Inflammatory macrophage treated with lipopolysaccharide for 1 hour (primary cell): ENCODE measurements around the gene TRABD2B.

ENCODE experiments used
- DNase-seq, 2 donors: peaks; one replicate each; pipeline ENCODE4 v3.0.0-alpha.2; 2020 to 2022

TRABD2B gene

DNA sequence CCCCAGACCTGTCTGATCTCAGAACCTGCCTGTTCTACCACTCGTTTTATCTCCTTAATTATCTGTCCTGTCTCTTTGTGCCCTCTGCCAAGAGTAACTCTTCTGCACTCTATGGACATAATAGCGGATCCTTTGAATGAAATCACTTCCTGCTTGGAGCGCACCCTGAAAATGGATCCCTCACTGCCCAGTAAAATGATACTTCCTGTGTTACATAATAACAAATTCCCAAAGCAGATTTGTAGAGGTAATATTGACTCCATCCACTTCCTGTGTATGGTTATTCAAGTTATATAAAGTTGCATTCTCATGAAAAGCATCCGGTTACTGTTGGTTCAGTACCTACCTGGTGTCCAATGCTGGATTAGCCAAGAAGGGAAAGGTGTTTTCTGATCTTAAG, 246.0 kb downstream of the TRABD2B start:
- DNase-seq, result no peak

- no peak for DNase-seq
Observed at GRCh38 chr1:47745715-47746609, 251.2 kb downstream of the TRABD2B start.

DNA sequence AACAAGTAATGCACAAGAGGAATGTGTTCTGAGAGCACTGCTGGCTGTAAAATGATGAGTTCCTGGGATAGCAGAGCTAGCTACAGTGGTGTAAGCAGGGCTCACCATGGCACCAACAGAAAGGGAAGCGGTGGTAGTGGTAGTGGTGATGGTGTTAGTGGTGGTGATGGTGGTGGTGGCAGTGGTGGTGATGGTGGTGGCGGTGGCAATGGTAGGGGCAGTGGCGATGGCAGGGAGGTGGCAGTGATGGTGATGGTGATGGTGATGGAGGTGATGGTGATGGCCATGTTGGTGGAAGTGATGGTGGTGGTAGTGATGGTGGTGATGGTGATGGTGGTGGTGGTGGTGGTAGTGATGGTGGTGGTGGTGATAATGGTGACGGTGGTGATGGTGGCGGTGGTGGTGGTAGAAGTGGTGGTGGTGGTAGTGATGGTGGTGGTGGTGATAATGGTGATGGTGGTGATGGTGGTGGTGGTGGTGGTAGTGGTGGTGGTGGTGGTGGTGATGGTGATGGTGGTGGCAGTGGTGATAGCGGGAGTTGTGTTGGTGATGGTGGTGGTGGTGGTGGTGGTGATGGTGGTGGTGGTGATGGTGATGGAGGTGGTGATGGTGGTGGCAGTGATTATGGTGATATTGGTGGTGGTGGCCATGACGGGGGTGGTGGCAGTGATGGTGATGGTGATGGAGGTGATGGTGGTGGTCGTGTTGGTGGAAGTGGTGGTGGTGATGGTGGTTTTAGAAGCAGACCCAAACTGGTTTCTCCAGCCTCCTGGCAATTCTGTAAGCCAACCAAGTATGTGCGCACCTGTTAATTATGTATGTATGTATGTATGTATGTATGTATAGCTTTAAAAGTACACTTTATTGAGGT, 254.1 kb downstream of the TRABD2B start:
- DNase-seq, result no peak

GRCh38 chr1:47738560-47739182, 258.5 kb downstream of the TRABD2B start:
- DNase-seq, result peak in 1 of 2 donors; percentile 37

DNA sequence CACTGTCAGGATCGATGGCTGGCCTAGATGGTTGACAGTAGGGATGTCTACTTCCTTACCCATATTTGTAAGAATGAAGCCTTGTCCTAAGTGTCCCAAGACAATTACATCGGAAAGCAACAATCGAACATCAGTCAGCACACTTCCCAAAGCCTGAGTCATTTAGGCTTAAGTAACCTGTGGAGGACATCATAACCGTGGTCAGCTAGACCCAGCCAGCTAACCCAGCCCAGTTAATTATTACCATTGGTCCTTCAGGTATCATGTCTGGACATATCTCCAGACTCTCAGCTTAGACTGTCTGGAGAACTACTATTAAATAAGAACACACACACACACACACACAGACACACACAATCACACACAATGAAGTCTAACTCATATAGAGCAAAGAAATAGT, 264.7 kb downstream of the TRABD2B start:
- no peak for DNase-seq

- DNase-seq, result no peak
Observed at GRCh38 chr1:47731730-47732129, 265.5 kb downstream of the TRABD2B start.

DNA sequence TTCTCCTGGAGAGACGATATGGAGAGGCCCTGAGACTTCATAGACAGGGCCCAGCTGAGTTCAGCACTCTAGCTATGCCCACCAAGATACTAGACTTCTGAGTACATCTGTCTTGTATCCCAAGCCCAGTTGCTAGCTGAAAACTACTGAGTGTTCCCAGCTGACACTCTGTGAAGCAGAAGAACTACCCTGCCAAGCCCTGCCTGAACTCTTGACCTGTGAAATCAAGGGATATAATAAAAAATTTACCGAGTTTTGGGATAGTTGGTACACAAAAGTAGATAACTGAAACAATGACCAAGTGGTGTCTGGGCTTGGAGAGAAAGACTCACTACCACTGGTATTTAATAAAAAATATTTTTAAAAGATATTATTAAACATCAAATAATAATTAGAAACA, 267.5 kb downstream of the TRABD2B start:
- no peak for DNase-seq

DNA sequence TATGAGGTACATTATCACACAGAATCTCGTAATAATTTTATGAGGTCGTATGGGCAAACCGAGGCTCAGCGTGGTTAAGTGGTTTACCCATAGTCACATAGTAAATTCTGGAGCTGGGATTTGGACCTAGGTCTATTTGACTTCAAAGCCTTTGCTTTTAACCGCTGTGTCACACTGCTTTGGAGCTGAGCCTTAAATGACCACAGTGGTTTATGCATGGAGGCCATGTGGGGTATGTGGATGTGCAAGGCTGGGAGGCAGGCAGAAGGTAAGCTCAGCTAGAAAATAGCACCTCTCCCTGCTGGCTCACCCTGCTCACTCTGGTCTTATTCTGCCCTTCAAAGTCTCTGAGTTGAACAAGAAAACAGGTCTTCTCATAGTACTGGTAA, 269.5 kb downstream of the TRABD2B start:
- no peak for DNase-seq

GRCh38 chr1:47727051-47727696, 270.0 kb downstream of the TRABD2B start:
- DNase-seq, result peak; percentile 53 to 63

DNA sequence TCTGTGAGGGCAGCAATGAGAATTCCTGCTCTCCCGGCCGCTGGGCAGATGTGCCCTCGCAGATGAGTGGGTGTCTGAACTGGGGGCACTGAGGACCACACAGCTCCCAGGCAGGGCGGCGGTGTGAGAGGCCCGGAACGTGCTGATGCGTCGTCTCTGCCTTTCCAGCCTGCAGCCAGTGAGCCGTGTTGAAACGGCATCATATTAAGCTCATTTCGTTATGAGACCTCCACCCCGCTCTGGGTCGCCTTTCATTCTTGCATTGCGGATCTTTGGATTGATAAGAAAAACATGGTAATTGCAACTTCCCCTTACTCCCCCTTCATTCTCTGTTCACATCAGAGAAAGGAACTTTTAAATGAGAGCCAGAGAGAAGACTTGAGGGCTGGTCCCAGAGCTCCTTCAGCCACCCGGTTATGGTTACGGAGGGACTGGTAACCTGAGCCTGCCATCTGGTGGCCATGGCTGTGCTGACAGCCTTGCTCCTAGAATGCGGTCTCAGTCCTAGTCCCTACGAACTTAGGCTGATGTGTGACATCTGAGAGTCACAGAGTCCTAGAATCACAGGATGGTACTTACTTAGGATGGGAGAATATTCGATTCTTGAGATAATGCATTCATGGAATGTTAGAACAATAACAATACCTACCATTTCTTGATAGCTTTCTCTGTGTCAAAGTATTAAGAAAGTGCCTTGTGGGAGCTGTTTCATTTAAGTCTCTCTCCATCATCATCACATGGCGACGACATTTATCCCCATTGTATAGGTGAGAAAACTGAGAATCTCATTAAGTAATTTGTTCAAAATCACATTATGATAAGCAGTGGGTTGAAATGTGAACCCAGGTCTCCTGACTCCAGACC, 271.0 kb downstream of the TRABD2B start:
- peak; percentile 49 to 73 for DNase-seq

- DNase-seq, result peak; percentile 13 to 22
Observed at GRCh38 chr1:47725511-47725991, 271.6 kb downstream of the TRABD2B start.

DNA sequence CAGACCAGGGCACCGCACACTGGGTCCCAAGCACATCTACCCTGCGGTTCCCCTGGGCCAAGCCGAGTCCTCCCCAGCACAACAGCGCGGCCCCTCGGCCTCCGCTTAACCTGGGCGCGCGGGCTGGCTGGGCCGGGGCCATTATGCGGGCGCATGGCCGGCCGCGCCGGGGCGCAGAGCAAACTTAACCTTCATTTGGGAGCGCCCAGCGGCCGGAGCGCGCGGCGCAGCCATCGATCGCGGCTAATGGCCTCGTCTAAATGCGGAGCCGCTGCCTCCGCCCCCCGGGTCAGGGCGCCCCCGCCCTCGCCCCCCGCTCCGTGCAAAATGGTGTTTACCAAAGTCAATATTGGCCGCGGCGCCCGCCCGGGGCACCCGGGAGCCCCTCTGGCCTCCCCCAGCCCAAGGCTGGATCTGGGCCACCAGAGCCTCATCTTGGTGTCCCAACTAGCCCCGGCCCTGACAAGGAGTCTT, 272.1 kb downstream of the TRABD2B start:
- no peak for DNase-seq

GRCh38 chr1:47724432-47724999, 272.7 kb downstream of the TRABD2B start:
- no peak for DNase-seq

- no peak for DNase-seq
Observed at GRCh38 chr1:47722909-47723580, 274.1 kb downstream of the TRABD2B start.

GRCh38 chr1:47722101-47722500, 275.1 kb downstream of the TRABD2B start:
- DNase-seq, result no peak

- DNase-seq, result no peak
Observed at GRCh38 chr1:47720111-47720510, 277.1 kb downstream of the TRABD2B start.

DNA sequence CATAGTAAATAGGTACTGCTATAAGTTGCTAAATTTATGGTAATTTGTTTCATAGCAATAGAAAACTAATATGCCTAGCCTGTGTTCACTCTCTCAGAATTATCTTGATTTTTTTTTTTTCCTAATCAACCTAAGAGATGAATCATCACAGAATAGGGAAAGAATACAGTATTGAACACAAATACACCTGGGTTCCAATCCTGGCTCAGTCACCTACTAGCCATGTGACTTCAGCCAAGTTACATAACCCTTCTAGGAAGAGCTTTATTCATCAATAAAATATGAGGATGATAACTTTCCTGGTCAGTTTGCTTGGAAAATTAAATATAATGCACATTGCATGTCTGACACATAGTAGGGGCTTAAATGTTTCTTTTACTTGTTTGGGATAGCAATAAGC, 279.8 kb downstream of the TRABD2B start:
- no peak for DNase-seq

DNA sequence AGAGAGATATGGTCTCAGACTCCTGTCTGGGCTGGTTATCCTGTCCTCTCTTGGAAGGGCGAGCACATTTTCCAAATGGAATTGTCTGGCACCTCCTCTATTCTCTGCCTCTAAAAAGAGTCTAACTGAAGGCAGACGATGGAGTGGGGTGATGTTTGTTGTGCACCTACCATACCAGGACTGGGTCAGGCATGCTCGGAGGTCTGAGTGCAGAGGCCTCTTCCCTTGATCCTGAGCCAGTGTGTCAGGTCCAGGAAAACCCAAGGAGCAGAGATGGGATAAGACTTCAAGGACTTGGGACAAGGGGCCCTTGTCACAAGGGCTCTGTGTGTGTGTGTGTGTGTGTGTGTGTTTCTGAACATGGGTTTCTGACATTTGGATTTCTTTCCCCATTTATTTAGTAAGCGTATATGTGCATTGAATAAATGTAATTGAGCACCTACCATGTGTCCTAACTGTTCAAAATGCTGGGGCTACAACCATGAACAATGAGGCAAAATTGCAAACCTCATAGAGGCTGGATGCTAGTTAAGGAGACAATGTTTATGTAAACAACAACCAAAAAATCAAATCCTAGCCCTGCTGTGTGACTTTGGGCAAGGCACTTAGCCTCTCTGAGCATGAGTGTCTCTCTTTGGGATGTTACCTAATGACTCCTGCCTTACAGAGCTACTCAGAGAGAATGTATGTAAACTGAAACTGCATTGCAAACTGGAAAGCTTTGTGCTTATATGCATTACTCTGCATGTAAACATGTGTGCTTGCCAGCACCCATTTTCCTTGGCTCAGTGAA, 283.0 kb downstream of the TRABD2B start:
- DNase-seq, result no peak

- no peak for DNase-seq
Observed at GRCh38 chr1:47713333-47713953, 283.7 kb downstream of the TRABD2B start.
